DMS114 treated with DMSO at 0.1 percent for 48 hours (cell line): ENCODE results near the gene TIMP1.

Source experiments
- DNase-seq: peaks from one replicate; lab custom pipeline; 2025; ENCODE audit not compliant: unreplicated experiment; lab: John Stamatoyannopoulos, UW

TIMP1 gene

GRCh38 chrX:47581731-47582647 is at the start of gene TIMP1:
Gene TIMP1 (plus strand): TSS chrX:47582436. CDS start chrX:47583416, 980 bp downstream.
- no peak for DNase-seq

DNA sequence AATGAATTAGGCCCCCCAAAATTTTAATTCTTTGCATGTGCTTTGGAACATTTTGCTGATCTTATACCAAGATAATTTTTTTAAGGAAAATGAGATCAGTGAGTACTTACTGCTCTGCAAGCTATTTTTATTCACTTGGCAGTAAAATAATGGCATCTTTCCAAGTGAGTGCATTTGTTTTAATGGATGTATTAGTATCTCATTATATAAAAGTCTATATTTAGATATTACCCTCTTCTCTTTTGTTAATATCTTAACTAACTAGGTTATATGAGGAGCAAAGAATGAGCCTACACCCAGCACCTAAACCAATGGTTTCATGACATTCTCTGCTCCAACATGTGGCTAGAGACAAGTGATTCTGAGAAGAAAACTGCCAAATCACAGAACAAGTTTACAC is 42.4 kb upstream of the TIMP1 start:
- DNase-seq: no peak

DNA sequence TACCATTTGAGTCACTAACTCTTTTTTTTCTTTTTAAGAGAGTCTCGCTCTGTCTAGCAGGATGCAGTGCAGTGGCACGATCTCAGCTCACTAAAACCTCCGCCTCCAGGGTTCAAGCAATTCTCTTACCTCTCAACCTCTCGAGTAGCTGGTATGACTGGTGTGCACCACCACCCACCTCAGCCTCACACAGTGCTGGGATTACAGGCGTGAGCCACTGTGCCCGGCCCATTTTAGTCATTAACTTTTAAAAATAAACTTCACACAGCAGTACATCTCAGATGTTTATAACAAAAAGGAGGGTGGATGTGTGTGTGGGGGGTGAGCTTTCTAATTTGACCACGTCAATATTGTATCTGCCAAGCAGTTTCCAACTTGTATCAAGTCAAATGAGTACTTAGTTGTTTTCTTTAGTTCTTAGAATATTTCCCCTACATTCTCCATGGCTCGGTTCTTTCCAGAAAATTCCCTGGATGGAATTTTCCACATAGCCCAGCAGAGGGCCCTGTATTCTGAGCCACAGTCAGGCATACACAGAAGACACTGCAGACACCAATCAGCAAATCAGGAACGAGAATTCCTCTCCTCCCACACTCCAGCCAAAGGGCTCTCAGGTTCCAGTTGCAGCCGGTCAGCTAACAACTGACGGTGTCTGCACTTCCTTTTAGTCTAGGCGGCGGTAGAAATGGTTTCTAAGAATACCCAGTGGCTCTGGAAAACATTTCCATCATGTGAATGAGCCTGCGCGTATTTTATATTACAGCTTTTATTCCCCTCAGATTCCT is 41.3 kb upstream of the TIMP1 start:
- DNase-seq: no peak

- DNase-seq: no peak
These were observed 38.7 kb upstream of the TIMP1 start for GRCh38 chrX:47543496-47543895.

- peak; percentile 82 for DNase-seq
These were observed 26.1 kb upstream of the TIMP1 start for GRCh38 chrX:47556045-47556623.

DNA sequence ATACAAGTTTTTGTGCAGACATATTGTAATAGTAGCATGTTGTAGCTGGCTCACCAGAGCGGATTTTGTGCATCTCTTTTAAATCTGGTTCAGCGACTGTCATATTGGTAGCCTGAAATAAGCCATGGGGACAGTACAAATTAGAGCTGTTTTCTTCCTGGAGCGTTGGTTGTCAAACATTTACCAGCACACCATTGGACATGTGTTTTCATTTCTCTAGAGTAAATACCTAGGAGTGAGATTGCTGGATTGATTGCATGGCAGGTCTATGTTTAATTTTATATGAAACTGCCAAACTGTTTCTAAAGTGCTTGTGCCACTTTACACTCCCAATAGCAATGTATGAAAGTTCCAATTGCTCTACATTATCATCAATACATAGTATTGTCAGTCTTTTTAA is 23.8 kb upstream of the TIMP1 start:
- DNase-seq: no peak

DNA sequence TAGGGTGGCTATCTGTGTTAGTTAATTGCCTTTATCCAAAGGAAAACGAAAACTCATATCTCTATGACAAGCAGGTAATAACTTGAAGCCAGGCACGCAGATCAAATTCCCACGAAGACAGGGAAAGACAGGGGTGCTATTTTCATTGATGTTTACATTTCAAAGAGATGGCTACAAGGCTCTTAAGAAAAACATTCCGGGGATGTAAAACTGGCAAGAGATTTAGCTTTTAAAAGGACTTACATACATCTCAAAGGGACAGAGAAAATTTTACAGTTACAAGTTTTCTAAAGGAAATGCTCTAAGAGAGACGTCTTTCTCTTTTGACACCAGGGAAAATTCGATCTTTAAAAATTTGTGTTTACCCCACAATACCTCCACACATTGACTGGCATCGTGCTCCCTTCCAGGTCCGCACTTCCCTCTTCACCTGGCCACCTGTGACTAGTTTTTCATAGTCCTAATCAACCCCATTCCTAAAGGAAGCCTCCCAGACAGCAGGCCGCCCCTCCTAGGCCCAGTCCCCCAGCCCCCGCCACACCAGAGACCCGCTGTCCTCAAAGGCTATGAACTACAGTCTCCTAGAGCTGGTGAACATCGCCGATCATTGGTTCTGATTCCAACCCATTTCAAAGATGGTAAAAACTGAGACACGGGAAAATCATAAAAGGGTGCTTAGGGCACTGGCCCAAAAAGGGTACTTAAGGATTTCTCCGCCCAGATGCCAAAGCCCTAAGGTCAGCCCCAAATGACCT is 21.9 kb upstream of the TIMP1 start:
- no peak for DNase-seq

DNA sequence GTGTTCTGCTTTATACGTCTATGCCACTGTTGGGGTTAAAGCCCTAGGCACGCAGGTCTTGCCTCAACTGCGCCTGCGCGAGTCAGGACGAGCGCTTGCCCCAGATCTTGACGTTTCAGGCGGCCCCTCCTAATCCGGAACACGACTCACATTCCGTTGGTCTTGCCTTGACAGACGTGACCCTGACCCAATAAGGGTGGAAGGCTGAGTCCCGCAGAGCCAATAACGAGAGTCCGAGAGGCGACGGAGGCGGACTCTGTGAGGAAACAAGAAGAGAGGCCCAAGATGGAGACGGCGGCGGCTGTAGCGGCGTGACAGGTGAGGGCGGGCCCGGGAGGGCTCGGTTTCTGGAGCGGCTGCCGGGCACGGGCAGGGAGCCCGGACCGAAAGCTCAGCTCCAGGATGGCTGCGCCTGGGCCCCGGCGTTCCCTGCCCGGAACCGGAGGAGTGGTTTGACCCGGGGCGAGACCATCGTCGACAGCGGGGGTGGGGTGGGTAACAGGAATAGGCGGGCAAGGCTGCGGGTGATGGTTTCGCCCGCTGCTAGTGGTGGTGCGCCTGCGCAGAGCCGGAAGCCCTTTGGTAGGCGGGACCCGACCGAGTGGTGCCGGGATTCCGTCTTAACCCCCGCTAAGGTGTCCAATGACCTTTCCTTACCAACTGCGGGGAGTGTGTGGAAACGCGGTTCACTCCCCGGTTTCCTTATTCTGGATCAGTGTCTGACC is 21.1 kb upstream of the TIMP1 start, which contains the start of gene ARAF:
TSS of gene ARAF (plus strand) at position 272 of the 725 bp plus-strand sequence. CDS start 1,763 bp downstream, outside the sequence.
- DNase-seq: peak; percentile 92

GRCh38 chrX:47561659-47562151 is 20.5 kb upstream of the TIMP1 start:
- no peak for DNase-seq

- no peak for DNase-seq
These were observed 19.5 kb upstream of the TIMP1 start for GRCh38 chrX:47562615-47563243.

DNA sequence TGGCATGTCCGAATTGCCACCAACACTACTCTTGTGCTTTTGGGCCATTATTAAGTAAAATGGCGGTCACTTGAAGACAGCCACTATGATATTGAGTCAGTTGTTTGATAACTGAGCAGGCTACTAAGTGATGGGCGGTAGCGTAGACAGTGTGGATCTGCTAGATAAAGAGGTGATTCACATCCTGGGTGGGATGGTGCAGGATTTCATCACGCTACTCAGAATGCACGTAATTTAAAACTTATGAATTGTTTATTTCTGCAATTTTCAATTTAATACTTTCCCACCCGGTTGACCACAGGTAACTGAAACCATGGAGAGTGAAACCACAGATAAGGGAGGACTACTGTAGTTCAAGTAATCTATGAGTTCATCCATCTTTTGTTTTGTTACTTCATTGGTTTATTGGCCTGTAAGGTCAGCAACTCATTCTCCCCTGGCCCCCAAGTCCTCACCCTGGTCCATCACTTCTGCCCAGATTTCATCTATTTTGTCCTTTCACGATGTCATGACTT is 18.4 kb upstream of the TIMP1 start:
- DNase-seq: no peak

DNA sequence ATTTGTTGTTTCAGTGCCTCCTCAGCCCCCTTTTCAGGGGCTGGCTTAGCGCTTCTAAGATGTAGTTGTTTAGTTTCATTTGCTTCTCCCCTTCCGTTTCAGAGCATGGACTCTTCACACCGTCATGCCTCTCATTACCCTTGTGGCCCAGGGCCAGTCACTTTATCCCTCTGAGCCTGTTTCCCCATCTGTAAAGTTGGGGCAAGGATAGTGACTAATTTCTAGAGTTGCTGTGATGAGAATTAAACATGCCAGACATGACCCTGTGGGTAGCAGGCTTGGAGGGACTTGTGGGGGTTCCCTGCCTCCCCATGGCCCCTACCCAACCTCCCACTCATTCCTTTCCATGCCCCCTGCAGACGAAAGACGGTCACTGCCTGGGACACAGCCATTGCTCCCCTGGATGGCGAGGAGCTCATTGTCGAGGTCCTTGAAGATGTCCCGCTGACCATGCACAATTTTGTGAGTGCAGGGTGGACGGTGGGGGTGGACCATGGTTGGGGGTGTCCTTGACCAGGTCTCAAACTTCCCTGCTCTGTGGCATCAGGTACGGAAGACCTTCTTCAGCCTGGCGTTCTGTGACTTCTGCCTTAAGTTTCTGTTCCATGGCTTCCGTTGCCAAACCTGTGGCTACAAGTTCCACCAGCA is 17.7 kb upstream of the TIMP1 start:
- no peak for DNase-seq

- no peak for DNase-seq
These were observed 15.4 kb upstream of the TIMP1 start for GRCh38 chrX:47566841-47567240.

DNA sequence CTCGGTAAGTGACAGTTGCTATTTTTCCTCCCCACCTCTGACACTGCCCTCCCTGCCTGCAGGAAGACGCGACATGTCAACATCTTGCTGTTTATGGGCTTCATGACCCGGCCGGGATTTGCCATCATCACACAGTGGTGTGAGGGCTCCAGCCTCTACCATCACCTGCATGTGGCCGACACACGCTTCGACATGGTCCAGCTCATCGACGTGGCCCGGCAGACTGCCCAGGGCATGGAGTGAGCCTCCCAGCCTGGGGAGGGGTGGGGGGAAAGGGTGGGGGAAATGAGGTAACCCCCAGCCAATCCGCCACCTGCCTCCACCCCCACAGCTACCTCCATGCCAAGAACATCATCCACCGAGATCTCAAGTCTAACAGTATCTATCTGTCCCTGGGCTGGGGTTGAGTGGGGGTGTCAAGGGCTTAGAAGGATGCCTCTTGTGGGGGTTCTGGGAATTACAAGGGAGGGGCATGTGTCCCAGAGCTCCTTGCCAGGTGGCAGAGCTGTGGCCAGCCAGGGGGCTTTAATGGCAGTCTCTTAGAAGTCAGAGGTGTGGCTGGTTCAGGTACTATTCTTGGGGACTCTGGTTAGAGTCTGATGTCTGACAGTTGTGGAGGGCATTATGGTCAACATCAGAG is 13.5 kb upstream of the TIMP1 start:
- no peak for DNase-seq

DNA sequence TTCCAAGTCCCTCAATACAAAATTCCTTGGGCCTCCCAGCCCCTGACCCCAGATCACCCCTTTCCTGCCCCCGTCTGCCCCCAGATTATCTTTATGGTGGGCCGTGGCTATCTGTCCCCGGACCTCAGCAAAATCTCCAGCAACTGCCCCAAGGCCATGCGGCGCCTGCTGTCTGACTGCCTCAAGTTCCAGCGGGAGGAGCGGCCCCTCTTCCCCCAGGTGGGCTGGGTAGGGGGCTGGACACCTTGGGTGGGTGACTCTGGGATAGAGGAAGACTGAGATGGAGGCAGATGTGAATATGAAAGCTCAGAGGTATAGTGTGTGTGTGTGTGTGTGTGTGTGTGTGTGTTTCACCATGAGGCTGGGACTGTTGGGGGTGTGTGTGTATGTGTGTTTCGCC is 11.4 kb upstream of the TIMP1 start:
- no peak for DNase-seq

DNA sequence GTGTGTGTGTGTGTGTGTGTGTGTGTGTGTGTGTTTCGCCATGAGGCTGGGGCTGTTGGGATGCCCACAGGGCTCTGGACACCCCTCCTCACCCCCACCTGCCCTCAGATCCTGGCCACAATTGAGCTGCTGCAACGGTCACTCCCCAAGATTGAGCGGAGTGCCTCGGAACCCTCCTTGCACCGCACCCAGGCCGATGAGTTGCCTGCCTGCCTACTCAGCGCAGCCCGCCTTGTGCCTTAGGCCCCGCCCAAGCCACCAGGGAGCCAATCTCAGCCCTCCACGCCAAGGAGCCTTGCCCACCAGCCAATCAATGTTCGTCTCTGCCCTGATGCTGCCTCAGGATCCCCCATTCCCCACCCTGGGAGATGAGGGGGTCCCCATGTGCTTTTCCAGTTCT is 11.0 kb upstream of the TIMP1 start:
- DNase-seq: no peak

DNA sequence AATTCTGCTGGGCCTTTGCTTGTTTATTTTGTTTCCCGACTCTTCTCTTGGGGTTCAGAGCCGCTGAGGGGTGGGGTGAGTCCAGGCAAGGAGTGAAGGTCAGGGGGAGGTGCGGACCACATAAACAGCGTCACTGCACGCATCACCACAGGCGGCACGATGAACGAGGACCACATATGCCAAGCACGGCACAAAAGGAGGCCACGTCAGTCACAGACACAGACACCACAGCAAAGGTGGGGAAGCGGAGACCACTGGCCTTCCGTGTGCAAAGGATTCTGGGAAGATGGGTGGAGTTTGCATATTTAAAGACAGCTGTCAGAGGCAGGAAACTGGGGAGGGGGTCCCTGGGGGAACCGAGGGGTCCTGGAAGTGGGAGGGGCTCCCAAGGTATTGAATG is 10.3 kb upstream of the TIMP1 start:
- no peak for DNase-seq

- DNase-seq: no peak
These were observed 9.4 kb upstream of the TIMP1 start for GRCh38 chrX:47572773-47573340.
